Right lobe of liver (tissue), 4 donors: Measurements from ENCODE around the gene PHAF1.

Source experiments
- POLR2A ChIP-seq: fragments of 450-650 bp; IDR thresholded peaks from one replicate; pipeline ENCODE4 v1.6.1; 2017; ENCODE audit warnings: antibody characterized with exemption, mild to moderate bottlenecking
- TF ChIP-seq, protein P1 (sequence below), 4 donors: fragments of 200-600 bp in 3 of 4; fragments of 450-650 bp in 1 of 4; IDR thresholded peaks; one replicate each; pipeline versions ENCODE4 v1.5.1 to v1.8.0; 2016 to 2022; ENCODE audit warnings: antibody characterized with exemption in 4 of 4, mild to moderate bottlenecking in 2 of 4
- donor health status: DM: no; HTN: no; CAD: no.
- donor health status: DM: no; HTN: no; CAD: no.
- donor health status: DM: no; HTN: yes; CAD: no.

DNA sequence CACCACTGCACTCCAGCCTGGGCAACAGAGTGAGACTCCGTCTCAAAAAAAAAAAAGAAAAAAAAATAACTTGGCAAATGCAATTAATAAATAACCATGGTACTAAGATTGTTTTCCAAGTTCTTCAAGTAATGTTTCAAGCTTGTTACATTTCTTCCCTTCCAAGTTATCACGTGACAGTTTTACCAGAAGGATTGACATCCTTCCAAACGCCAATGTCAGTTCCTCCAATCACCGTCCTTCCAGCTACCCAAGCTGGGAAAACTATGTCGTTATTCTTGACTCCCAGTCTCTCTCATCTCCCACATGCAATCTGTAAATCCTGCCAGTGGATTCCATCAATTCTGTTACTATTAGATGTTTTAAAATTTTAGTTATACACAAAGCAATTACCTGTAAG lies 3.9 kb upstream of the PHAF1 start:
- TF ChIP-seq, protein P1, sequence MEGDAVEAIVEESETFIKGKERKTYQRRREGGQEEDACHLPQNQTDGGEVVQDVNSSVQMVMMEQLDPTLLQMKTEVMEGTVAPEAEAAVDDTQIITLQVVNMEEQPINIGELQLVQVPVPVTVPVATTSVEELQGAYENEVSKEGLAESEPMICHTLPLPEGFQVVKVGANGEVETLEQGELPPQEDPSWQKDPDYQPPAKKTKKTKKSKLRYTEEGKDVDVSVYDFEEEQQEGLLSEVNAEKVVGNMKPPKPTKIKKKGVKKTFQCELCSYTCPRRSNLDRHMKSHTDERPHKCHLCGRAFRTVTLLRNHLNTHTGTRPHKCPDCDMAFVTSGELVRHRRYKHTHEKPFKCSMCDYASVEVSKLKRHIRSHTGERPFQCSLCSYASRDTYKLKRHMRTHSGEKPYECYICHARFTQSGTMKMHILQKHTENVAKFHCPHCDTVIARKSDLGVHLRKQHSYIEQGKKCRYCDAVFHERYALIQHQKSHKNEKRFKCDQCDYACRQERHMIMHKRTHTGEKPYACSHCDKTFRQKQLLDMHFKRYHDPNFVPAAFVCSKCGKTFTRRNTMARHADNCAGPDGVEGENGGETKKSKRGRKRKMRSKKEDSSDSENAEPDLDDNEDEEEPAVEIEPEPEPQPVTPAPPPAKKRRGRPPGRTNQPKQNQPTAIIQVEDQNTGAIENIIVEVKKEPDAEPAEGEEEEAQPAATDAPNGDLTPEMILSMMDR (IDR thresholded peaks at IDR 0.05): no peak
- TF ChIP-seq POLR2A: no peak
